Loucy (cell line): ENCODE results near the gene RAI14.

Source experiments
- EZH2phosphoT487 ChIP-seq: fragments of 200-600 bp; IDR thresholded peaks from 2 replicates; pipeline ENCODE4 v1.6.1; 2018; ENCODE audit warnings: antibody characterized with exemption, mild to moderate bottlenecking, moderate library complexity, borderline replicate concordance
- TF ChIP-seq, protein P1 (sequence below): fragments of 200-600 bp; sonication (generic); conservative IDR thresholded peaks from 2 replicates; pipeline ENCODE4 v1.5.1; 2014; ENCODE audit warnings: mild to moderate bottlenecking, antibody characterized with exemption, low read length

DNA sequence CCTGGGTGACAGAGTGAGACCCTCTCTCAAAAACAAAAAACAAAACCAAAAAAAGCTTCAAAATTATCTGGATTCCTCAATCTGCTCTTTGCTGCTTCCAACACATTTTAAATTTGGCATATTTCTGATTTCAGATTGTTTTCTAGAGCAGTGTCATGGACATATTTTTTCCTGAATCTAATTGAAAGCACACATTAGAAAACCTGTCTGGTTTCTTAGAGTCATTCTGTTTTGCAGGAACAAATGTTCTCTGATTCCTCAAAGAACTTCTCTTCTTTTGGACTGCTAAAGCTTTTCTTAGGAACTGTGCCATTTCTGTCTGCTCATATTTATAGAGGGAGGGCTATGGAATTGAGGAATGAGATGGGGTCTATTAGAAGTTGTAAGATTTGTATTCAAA is 81.6 kb downstream of the RAI14 start:
- TF ChIP-seq, protein P1, sequence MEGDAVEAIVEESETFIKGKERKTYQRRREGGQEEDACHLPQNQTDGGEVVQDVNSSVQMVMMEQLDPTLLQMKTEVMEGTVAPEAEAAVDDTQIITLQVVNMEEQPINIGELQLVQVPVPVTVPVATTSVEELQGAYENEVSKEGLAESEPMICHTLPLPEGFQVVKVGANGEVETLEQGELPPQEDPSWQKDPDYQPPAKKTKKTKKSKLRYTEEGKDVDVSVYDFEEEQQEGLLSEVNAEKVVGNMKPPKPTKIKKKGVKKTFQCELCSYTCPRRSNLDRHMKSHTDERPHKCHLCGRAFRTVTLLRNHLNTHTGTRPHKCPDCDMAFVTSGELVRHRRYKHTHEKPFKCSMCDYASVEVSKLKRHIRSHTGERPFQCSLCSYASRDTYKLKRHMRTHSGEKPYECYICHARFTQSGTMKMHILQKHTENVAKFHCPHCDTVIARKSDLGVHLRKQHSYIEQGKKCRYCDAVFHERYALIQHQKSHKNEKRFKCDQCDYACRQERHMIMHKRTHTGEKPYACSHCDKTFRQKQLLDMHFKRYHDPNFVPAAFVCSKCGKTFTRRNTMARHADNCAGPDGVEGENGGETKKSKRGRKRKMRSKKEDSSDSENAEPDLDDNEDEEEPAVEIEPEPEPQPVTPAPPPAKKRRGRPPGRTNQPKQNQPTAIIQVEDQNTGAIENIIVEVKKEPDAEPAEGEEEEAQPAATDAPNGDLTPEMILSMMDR = no peak
- TF ChIP-seq EZH2phosphoT487 = no peak
